ENCODE results near the gene AKR7A2.

- no peak for TF ChIP-seq POLR2A (IDR thresholded peaks at IDR 0.05)
- TF ChIP-seq CTCF (IDR thresholded peaks at IDR 0.05) = no peak
Observed at GRCh38 chr1:19337289-19337688, 25.3 kb upstream of the AKR7A2 start.

Measured in thyroid gland (tissue), 4 donors.